Peyer's patch (tissue), 4 donors: Measurements from ENCODE around the gene FAM120B.

Source experiments
- CTCF ChIP-seq, 6 experiments: fragments of 450-650 bp in 4 of 6; fragments of 200-600 bp in 2 of 6; sonication (generic) in 1 of 6; IDR thresholded peaks; one replicate each; pipeline ENCODE4 v1.5.1; 2017 to 2019; ENCODE audit warnings: antibody characterized with exemption in 6 of 6, mild to moderate bottlenecking in 3 of 6, moderate library complexity in 1 of 6
- POLR2A ChIP-seq, 2 donors: fragments of 450-650 bp; IDR thresholded peaks; one replicate each; pipeline ENCODE4 v1.5.1; 2017; ENCODE audit warnings: antibody characterized with exemption in 2 of 2, mild to moderate bottlenecking in 2 of 2, moderate library complexity in 2 of 2

DNA sequence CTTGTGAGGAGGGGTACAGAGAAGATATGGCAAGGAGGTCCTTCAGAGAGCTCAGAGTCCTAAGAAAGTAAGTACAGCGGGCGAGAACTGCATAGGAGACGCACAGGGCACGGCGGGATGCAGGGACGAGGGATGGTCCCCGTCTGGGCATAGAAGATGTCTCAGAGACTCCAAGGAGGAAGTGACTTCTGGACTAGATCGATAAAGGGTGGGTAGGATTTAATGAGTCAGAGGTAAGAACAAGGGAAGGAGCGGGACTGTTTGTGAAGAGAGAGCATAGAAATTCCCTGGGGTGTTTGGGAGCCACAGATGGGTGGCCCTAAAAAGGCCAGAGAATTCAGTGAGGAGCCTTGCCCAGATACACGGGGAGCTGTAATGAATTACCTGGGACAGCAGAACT, 69.1 kb downstream of the FAM120B start:
- TF ChIP-seq CTCF (IDR thresholded peaks at IDR 0.05), result no peak
- no peak for TF ChIP-seq POLR2A (IDR thresholded peaks at IDR 0.05)
